GM12878 (cell line): Measurements from ENCODE around the gene TYW3. TPM values are rescaled to one million over a fixed set of nuclear protein-coding genes. Genes with fewer than 3 reads are reported as not detected.

Experiments
- CBX5 ChIP-seq: sonication (generic); IDR thresholded peaks from 2 replicates; pipeline ENCODE4 v1.6.1; 2016; ENCODE audit warnings: low read depth, moderate library complexity, mild to moderate bottlenecking, inconsistent platforms
- CREM ChIP-seq: IDR thresholded peaks from 2 replicates; pipeline ENCODE4 v1.6.1; 2014; ENCODE audit warnings: antibody characterized with exemption, low read depth
- CTCF ChIP-seq, 3 experiments: IDR thresholded peaks in 2 of 3; conservative IDR thresholded peaks in 1 of 3; 2 replicates each; pipeline ENCODE4 v1.5.1; 2011; ENCODE audit warnings: low read depth in 3 of 3, low read length in 3 of 3, mild to moderate bottlenecking in 3 of 3, control low read depth in 2 of 3, moderate library complexity in 2 of 3, inconsistent platforms in 1 of 3, mixed read lengths in 1 of 3; ENCODE audit not compliant: control insufficient read depth in 2 of 3, insufficient read depth in 1 of 3; ENCODE audit errors: extremely low read depth in 1 of 3
- E4F1 ChIP-seq: fragments of 450-650 bp; IDR thresholded peaks from 2 replicates; pipeline ENCODE4 v1.6.1; 2018; ENCODE audit warnings: borderline replicate concordance, mild to moderate bottlenecking; ENCODE audit not compliant: partially characterized antibody
- EP300 ChIP-seq, 2 experiments: fragments of 150-350 bp in 1 of 2; IDR thresholded peaks; 2 replicates each; pipeline ENCODE4 v1.6.1; 2011 to 2012; ENCODE audit warnings: low read depth in 2 of 2, low read length in 2 of 2, borderline replicate concordance in 1 of 2, improper control_type of control experiment in 1 of 2, inconsistent platforms in 1 of 2; ENCODE audit not compliant: control insufficient read depth in 1 of 2
- FOXM1 ChIP-seq: IDR thresholded peaks from 2 replicates; pipeline ENCODE4 v1.6.1; 2012; ENCODE audit warnings: low read depth, mild to moderate bottlenecking, inconsistent platforms, low read length, moderate library complexity
- GATAD2B ChIP-seq: fragments of 450-650 bp; conservative IDR thresholded peaks from 2 replicates; pipeline ENCODE4 v1.6.1; 2017; ENCODE audit warnings: low read depth, mild to moderate bottlenecking, moderate library complexity
- HDAC2 ChIP-seq: fragments of 200-600 bp; sonication (generic); IDR thresholded peaks from 2 replicates; pipeline ENCODE4 v1.6.1; 2017
- IKZF1 ChIP-seq: fragments of 450-650 bp; conservative IDR thresholded peaks from 2 replicates; pipeline ENCODE4 v1.6.1; 2017; ENCODE audit warnings: antibody characterized with exemption, mild to moderate bottlenecking
- MTA2 ChIP-seq: fragments of 450-650 bp; IDR thresholded peaks from 2 replicates; pipeline ENCODE4 v1.6.1; 2016; ENCODE audit warnings: low read depth, mild to moderate bottlenecking, moderate library complexity
- MTA3 ChIP-seq: IDR thresholded peaks from 2 replicates; pipeline ENCODE4 v1.6.1; 2012; ENCODE audit warnings: low read length, inconsistent platforms, borderline replicate concordance
- NR2C2 ChIP-seq: IDR thresholded peaks from 2 replicates; pipeline ENCODE4 v1.6.1; 2011; ENCODE audit warnings: borderline replicate concordance, low read depth; ENCODE audit not compliant: control insufficient read depth, insufficient read length
- PRDM15 ChIP-seq: fragments of 450-650 bp; formaldehyde crosslinking; IDR thresholded peaks from 2 replicates; pipeline ENCODE4 v1.4.0; 2020; ENCODE audit warnings: mild to moderate bottlenecking, moderate library complexity
- RELB ChIP-seq: fragments of 450-650 bp; IDR thresholded peaks from 2 replicates; pipeline ENCODE4 v1.6.1; 2017; ENCODE audit warnings: low read depth, mild to moderate bottlenecking, moderate library complexity
- RFX5 ChIP-seq: IDR thresholded peaks from 2 replicates; pipeline ENCODE4 v1.6.1; 2011; ENCODE audit warnings: low read depth, low read length, improper control_type of control experiment
- TCF7 ChIP-seq: IDR thresholded peaks from 2 replicates; pipeline ENCODE4 v1.6.1; 2014; ENCODE audit warnings: antibody characterized with exemption, borderline replicate concordance
- ZNF217 ChIP-seq: fragments of 450-650 bp; IDR thresholded peaks from 2 replicates; pipeline ENCODE4 v1.6.1; 2017; ENCODE audit warnings: antibody characterized with exemption, mild to moderate bottlenecking
- ZNF622 ChIP-seq: fragments of 450-650 bp; IDR thresholded peaks from 2 replicates; pipeline ENCODE4 v1.6.1; 2017; ENCODE audit warnings: mild to moderate bottlenecking, inconsistent platforms
- polyA plus RNA-seq, 11 experiments: library from polyadenylated mRNA; depleted of rRNA in 4 of 11; unstranded in 6 of 11; stranded (reverse) in 5 of 11; fragments of >200 nt; fragmentation: Nextera tagmentation in 4 of 11; fragmentation: Illumina TruSeq in 1 of 11; extraction: Ambion mirVana in 4 of 11; extraction: Trizol in 1 of 11; gene quantifications; 1 replicate in 1 of 11; 2 replicates in 10 of 11; pipeline versions ENCODE4 v1.2.1 to v1.2.3, GENCODE V29; 2011 to 2016; ENCODE audit warnings: inconsistent platforms in 2 of 11, missing spikeins in 2 of 11, low read depth in 1 of 11
- total RNA-seq, 4 experiments: library from RNA; depleted of rRNA in 3 of 4; stranded (reverse); fragments of >200 nt in 3 of 4; fragmentation: Illumina TruSeq in 1 of 4; extraction: Trizol in 1 of 4; gene quantifications; 2 replicates each; pipeline versions ENCODE4 v1.2.1 to v1.2.3, GENCODE V29; 2013 to 2021

Gene TYW3
- total and polyA plus RNA-seq, 10 of the 15 experiments (the other 5 are each of a cell fraction or from before 2014, with no cell fraction given) = 18.6 to 54.4 (median 32.8) TPM

GRCh38 chr1:74731399-74732052 lies 1.4 kb upstream of the TYW3 start (continued):
- TF ChIP-seq CTCF (IDR thresholded peaks at IDR 0.05 in 2 of 3, conservative IDR thresholded peaks at IDR 0.05 in 1 of 3; ENCODE audit: control insufficient read depth in 2 of 3, extremely low read depth in 1 of 3, insufficient read depth in 1 of 3, low read depth in 3 of 3, low read length in 3 of 3) = no peak
- no peak for TF ChIP-seq ZNF622
- 0 out of 2 replicates have a peak, but pooled peaks have one; percentile 35 for TF ChIP-seq ZNF217
- no peak for TF ChIP-seq NR2C2
- TF ChIP-seq RELB = 0 out of 2 replicates have a peak, but pooled peaks have one; percentile 52
- no peak for TF ChIP-seq E4F1
- TF ChIP-seq EP300 (IDR thresholded peaks at IDR 0.05; ENCODE audit: borderline replicate concordance in 1 of 2, control insufficient read depth in 1 of 2, low read depth in 2 of 2, low read length in 2 of 2) = no peak
- no peak for TF ChIP-seq PRDM15
- no peak for TF ChIP-seq FOXM1
- 0 out of 2 replicates have a peak, but pooled peaks have one; percentile 40 for TF ChIP-seq GATAD2B
- TF ChIP-seq RFX5 = no peak
- peak; percentile 78 for TF ChIP-seq IKZF1
- no peak for TF ChIP-seq TCF7
- peak; percentile 59; the same call in 1 of the 2 replicates for TF ChIP-seq MTA3
- no peak for TF ChIP-seq HDAC2
- TF ChIP-seq CBX5 = no peak
- no peak for TF ChIP-seq MTA2
- no peak for TF ChIP-seq CREM
